ENCODE results near the gene LMO7.
A peak's percentile ranks its signal among the peaks of the same experiment; 100 is the strongest.

LMO7 gene

GRCh38 chr13:75759531-75759930 is 123.4 kb downstream of the LMO7 start:
- no peak overlapping the region for H3K4me3 ChIP-seq (ENCODE audit: low read depth, low read length)
- DNase-seq (ENCODE audit: low read depth): no peak
- no peak for TF ChIP-seq CTCF (conservative IDR thresholded peaks at IDR 0.05; ENCODE audit: low read depth, low read length)

GRCh38 chr13:75760131-75761021 is 124.2 kb downstream of the LMO7 start:
- TF ChIP-seq CTCF (conservative IDR thresholded peaks at IDR 0.05; ENCODE audit: low read depth, low read length): peak; percentile 26
- DNase-seq (ENCODE audit: low read depth): peak; percentile 45
- H3K4me3 ChIP-seq (ENCODE audit: low read depth, low read length): peak overlapping the region; percentile 1

- TF ChIP-seq CTCF (conservative IDR thresholded peaks at IDR 0.05; ENCODE audit: low read depth, low read length): no peak
- peak overlapping the region; percentile 29 for H3K4me3 ChIP-seq (ENCODE audit: low read depth, low read length)
- DNase-seq (ENCODE audit: low read depth): peak; percentile 49
These were observed 125.2 kb downstream of the LMO7 start for GRCh38 chr13:75761369-75761768.

GRCh38 chr13:75762076-75762937 is 126.2 kb downstream of the LMO7 start:
- TF ChIP-seq CTCF (conservative IDR thresholded peaks at IDR 0.05; ENCODE audit: low read depth, low read length): no peak
- H3K4me3 ChIP-seq (ENCODE audit: low read depth, low read length): no peak overlapping the region
- peak; percentile 58 for DNase-seq (ENCODE audit: low read depth)

- TF ChIP-seq CTCF (conservative IDR thresholded peaks at IDR 0.05; ENCODE audit: low read depth, low read length): no peak
- no peak overlapping the region for H3K4me3 ChIP-seq (ENCODE audit: low read depth, low read length)
- DNase-seq (ENCODE audit: low read depth): no peak
These were observed 126.8 kb downstream of the LMO7 start for GRCh38 chr13:75762955-75763354.

GRCh38 chr13:75763512-75763911 is 127.4 kb downstream of the LMO7 start:
- no peak for TF ChIP-seq CTCF (conservative IDR thresholded peaks at IDR 0.05; ENCODE audit: low read depth, low read length)
- no peak for DNase-seq (ENCODE audit: low read depth)
- no peak overlapping the region for H3K4me3 ChIP-seq (ENCODE audit: low read depth, low read length)
